GM18511 (cell line): ENCODE data around the gene LRFN2.

ENCODE experiments used
- ATAC-seq: cut with Tn5 transposase; IDR thresholded peaks from one replicate; pipeline ENCODE4 v1.9.1; 2021; ENCODE audit warnings: mild to moderate bottlenecking, moderate library complexity; ENCODE audit not compliant: unreplicated experiment

Gene LRFN2

GRCh38 chr6:40479706-40480105, 107.5 kb downstream of the LRFN2 start:
- no peak for ATAC-seq

GRCh38 chr6:40477246-40478126, 109.7 kb downstream of the LRFN2 start:
- ATAC-seq = no peak

GRCh38 chr6:40476673-40477072, 110.5 kb downstream of the LRFN2 start:
- no peak for ATAC-seq

GRCh38 chr6:40474937-40475336, 112.2 kb downstream of the LRFN2 start:
- ATAC-seq = no peak

- no peak for ATAC-seq
These were observed 114.1 kb downstream of the LRFN2 start for GRCh38 chr6:40473026-40473425.

- no peak for ATAC-seq
These were observed 114.8 kb downstream of the LRFN2 start for GRCh38 chr6:40472353-40472752.

GRCh38 chr6:40471243-40471642, 115.9 kb downstream of the LRFN2 start:
- ATAC-seq = no peak

- ATAC-seq = no peak
These were observed 117.8 kb downstream of the LRFN2 start for GRCh38 chr6:40469323-40469722.

- ATAC-seq = no peak
These were observed 120.1 kb downstream of the LRFN2 start for GRCh38 chr6:40466986-40467539.

GRCh38 chr6:40461643-40462042, 125.5 kb downstream of the LRFN2 start:
- no peak for ATAC-seq

GRCh38 chr6:40460380-40460779, 126.8 kb downstream of the LRFN2 start:
- ATAC-seq = no peak

GRCh38 chr6:40457261-40457660, 129.9 kb downstream of the LRFN2 start:
- no peak for ATAC-seq

- ATAC-seq = no peak
These were observed 130.7 kb downstream of the LRFN2 start for GRCh38 chr6:40456390-40457013.

- no peak for ATAC-seq
These were observed 131.3 kb downstream of the LRFN2 start for GRCh38 chr6:40455686-40456389.

GRCh38 chr6:40450483-40450882, 136.7 kb downstream of the LRFN2 start:
- no peak for ATAC-seq

GRCh38 chr6:40444811-40445210, 142.4 kb downstream of the LRFN2 start:
- no peak for ATAC-seq

GRCh38 chr6:40444312-40444711, 142.9 kb downstream of the LRFN2 start:
- no peak for ATAC-seq

GRCh38 chr6:40443842-40444241, 143.3 kb downstream of the LRFN2 start:
- ATAC-seq = no peak

- no peak for ATAC-seq
These were observed 144.6 kb downstream of the LRFN2 start for GRCh38 chr6:40442591-40442990.

- ATAC-seq = no peak
These were observed 146.0 kb downstream of the LRFN2 start for GRCh38 chr6:40441150-40441549.

- ATAC-seq = no peak
These were observed 147.1 kb downstream of the LRFN2 start for GRCh38 chr6:40440053-40440452.
